HCT116 (cell line): Measurements from ENCODE around the gene NCAPH2. TPM values are rescaled to one million over a fixed set of nuclear protein-coding genes. Genes with fewer than 3 reads are reported as not detected.
A peak's percentile ranks its signal among the peaks of the same experiment; 100 is the strongest.

Experiments
- ATAC-seq: fragments of 200-7000 bp; cut with Tn5 transposase; 2 replicates; pipeline ENCODE4 v1.9.1; 2020; ENCODE audit warnings: mild to moderate bottlenecking, moderate library complexity
- BruUV-seq: library from RNA; stranded (reverse); fragments of 400-500 nt; replicated peaks from 2 replicates; lab custom pipeline; 2021; lab: Mats Ljungman, UMichigan
- CTCF ChIA-PET: fragments of 300-600 bp; sonication (Branson Sonifier 250); formaldehyde crosslinking; loops from one replicate; lab custom pipeline; 2021; ENCODE audit warnings: antibody characterized with exemption; lab: Charles Lee
- POLR2A ChIA-PET: fragments of 300-600, 350-600 bp; sonication (Branson Sonifier 250); formaldehyde crosslinking; loops from one replicate; lab custom pipeline; 2021; ENCODE audit warnings: antibody characterized with exemption; lab: Charles Lee
- RAD21 ChIA-PET, 2 experiments: fragments of 300-600 bp; sonication (Branson Sonifier 250); formaldehyde crosslinking; loops; one replicate each; lab custom pipeline; 2023; ENCODE audit warnings: low total read pairs in 2 of 2; ENCODE audit not compliant: uncharacterized antibody in 2 of 2, unreplicated experiment in 2 of 2, low non-redundant PET in 1 of 2; lab: Charles Lee
- DNase-seq: peaks from one replicate; pipeline ENCODE4 v3.0.0-alpha.2; 2010; ENCODE audit warnings: low read depth, low spot score
- H2AFZ ChIP-seq: fragments of 200-600 bp; shearing (Covaris generic), sonication (generic); 2 replicates; pipeline ENCODE4 v1.6.1; 2017; ENCODE audit warnings: low read depth, mixed run types, mixed read lengths, antibody characterized with exemption, low read length; ENCODE audit not compliant: poor library complexity, severe bottlenecking
- H3K27ac ChIP-seq: 2 replicates; pipeline ENCODE4 v1.5.1; 2012; ENCODE audit warnings: low read depth, low read length
- H3K27me3 ChIP-seq: fragments of 200-600 bp; sonication (generic); 2 replicates; pipeline ENCODE4 v1.6.1; 2016; ENCODE audit warnings: mixed run types, low read length, mixed read lengths; ENCODE audit not compliant: insufficient read depth
- H3K36me3 ChIP-seq, 2 experiments: fragments of 200-500 bp in 1 of 2; fragments of 200-600 bp in 1 of 2; sonication (Bioruptor generic) in 1 of 2; sonication (generic) in 1 of 2; 2 replicates each; pipeline versions ENCODE4 v1.5.1 to v1.6.1; 2014 to 2016; ENCODE audit warnings: low read length in 2 of 2, inconsistent platforms in 1 of 2, mixed read lengths in 1 of 2, mixed run types in 1 of 2; ENCODE audit not compliant: insufficient read depth in 2 of 2, control insufficient read depth in 1 of 2
- H3K4me1 ChIP-seq, 2 experiments: fragments of 200-600 bp in 1 of 2; sonication (generic) in 1 of 2; 2 replicates each; pipeline versions ENCODE4 v1.5.1 to v1.6.1; 2012 to 2017; ENCODE audit warnings: low read length in 2 of 2, inconsistent platforms in 1 of 2, mild to moderate bottlenecking in 1 of 2, mixed read lengths in 1 of 2, mixed run types in 1 of 2, moderate library complexity in 1 of 2; ENCODE audit not compliant: insufficient read depth in 2 of 2, control insufficient read depth in 1 of 2
- H3K4me2 ChIP-seq: fragments of 200-600 bp; sonication (generic); 2 replicates; pipeline ENCODE4 v1.6.1; 2017; ENCODE audit warnings: mixed run types, low read length, mixed read lengths
- H3K4me3 ChIP-seq, 2 experiments: fragments of 200-600 bp in 1 of 2; sonication (generic) in 1 of 2; replicated peaks in 1 of 2; 2 replicates each; pipeline ENCODE4 v1.5.1; 2011 to 2016; ENCODE audit warnings: low read length in 2 of 2, control low read depth in 1 of 2, low read depth in 1 of 2, mild to moderate bottlenecking in 1 of 2, mixed read lengths in 1 of 2, mixed run types in 1 of 2
- H3K79me2 ChIP-seq: fragments of 200-600 bp; sonication (generic); 2 replicates; pipeline ENCODE4 v1.6.1; 2017; ENCODE audit warnings: mild to moderate bottlenecking, mixed run types, low read length, moderate library complexity, mixed read lengths; ENCODE audit not compliant: insufficient read depth
- H3K9ac ChIP-seq: fragments of 200-600 bp; sonication (generic); 2 replicates; pipeline ENCODE4 v1.6.1; 2016; ENCODE audit warnings: low read length, mixed read lengths
- H3K9me2 ChIP-seq: fragments of 200-600 bp; sonication (generic), shearing (Covaris generic); 2 replicates; pipeline ENCODE4 v1.6.1; 2017; ENCODE audit warnings: mixed run types, mild to moderate bottlenecking, moderate library complexity; ENCODE audit not compliant: insufficient read depth
- H3K9me3 ChIP-seq, 2 experiments: fragments of 200-500 bp in 1 of 2; fragments of 200-600 bp in 1 of 2; sonication (Bioruptor generic) in 1 of 2; sonication (generic) in 1 of 2; 2 replicates each; pipeline ENCODE4 v1.6.1; 2014 to 2017; ENCODE audit warnings: low read length in 2 of 2, mixed read lengths in 2 of 2, inconsistent platforms in 1 of 2, low read depth in 1 of 2, mild to moderate bottlenecking in 1 of 2, mixed run types in 1 of 2, moderate library complexity in 1 of 2; ENCODE audit not compliant: control insufficient read depth in 1 of 2, insufficient read depth in 1 of 2
- H4K20me1 ChIP-seq: fragments of 200-600 bp; sonication (generic), shearing (Covaris generic); 2 replicates; pipeline ENCODE4 v1.6.1; 2017; ENCODE audit warnings: mixed run types, mild to moderate bottlenecking, moderate library complexity; ENCODE audit not compliant: insufficient read depth
- CEBPB ChIP-seq: IDR thresholded peaks from 2 replicates; pipeline ENCODE4 v1.6.1; 2012; ENCODE audit warnings: low read depth
- EZH2 ChIP-seq: fragments of 200-600 bp; sonication (generic); IDR thresholded peaks from 2 replicates; pipeline ENCODE4 v1.6.1; 2017; ENCODE audit warnings: antibody characterized with exemption, mixed run types
- FOSL1 ChIP-seq: IDR thresholded peaks from 2 replicates; pipeline ENCODE4 v1.6.1; 2012; ENCODE audit warnings: low read depth
- POLR2A ChIP-seq: IDR thresholded peaks from 2 replicates; pipeline ENCODE4 v1.7.0; 2011; ENCODE audit warnings: borderline replicate concordance; ENCODE audit not compliant: insufficient read depth, insufficient read length; ENCODE audit errors: extremely low read depth
- POLR2AphosphoS5 ChIP-seq: IDR thresholded peaks from 2 replicates; pipeline ENCODE4 v1.6.1; 2011; ENCODE audit warnings: mild to moderate bottlenecking, low read depth, low read length, moderate library complexity
- REST ChIP-seq: IDR thresholded peaks from 2 replicates; pipeline ENCODE4 v1.6.1; 2012; ENCODE audit warnings: low read depth
- SP1 ChIP-seq: IDR thresholded peaks from 2 replicates; pipeline ENCODE4 v1.6.1; 2012; ENCODE audit warnings: low read depth
- TCF7L2 ChIP-seq: IDR thresholded peaks from 2 replicates; pipeline ENCODE4 v1.7.0; 2011; ENCODE audit warnings: borderline replicate concordance, inconsistent platforms; ENCODE audit not compliant: insufficient read depth, insufficient read length; ENCODE audit errors: extremely low read depth
- YY1 ChIP-seq: IDR thresholded peaks from 2 replicates; pipeline ENCODE4 v1.6.1; 2011; ENCODE audit warnings: low read length, low read depth, moderate library complexity, mild to moderate bottlenecking; ENCODE audit not compliant: insufficient replicate concordance; ENCODE audit errors: extremely low read depth
- ZFX ChIP-seq: fragments of 450-650 bp; IDR thresholded peaks from 2 replicates; pipeline ENCODE4 v1.6.1; 2017
- intact Hi-C: fragments of 100-400 bp; cut with micrococcal nuclease; formaldehyde crosslinking; loops from 2 replicates; pipeline ENCODE4 v1.10.0; 2022
- total RNA-seq: library from RNA; stranded (reverse); gene quantifications from one replicate; pipeline ENCODE4 v1.2.1, GENCODE V29; 2021; ENCODE audit not compliant: unreplicated experiment

Gene NCAPH2
- total RNA-seq, 1 experiment from 2014 or later = 99.1 TPM

- intact Hi-C loops = no loop called here
- H3K9ac ChIP-seq = no peak overlapping the region
- RAD21 ChIA-PET = no interaction called here
- no peak for TF ChIP-seq ZFX
- no peak for TF ChIP-seq REST
- no peak for TF ChIP-seq YY1
- TF ChIP-seq, all 23 proteins: peak for 0
- Histone ChIP-seq H3K9me2 (no peaks in the 10 kb centered on the region), H4K20me1 (no peaks in the 10 kb centered on the region), H3K27ac (no peak overlapping the region; the same call in 1 of the 2 replicates), H3K4me1 (peaks cover 13 to 38% of the 10 kb centered on the region in 2 experiments; a peak in 3 of 4 replicates), H3K9me3 (no peaks in the 10 kb centered on the region), H3K27me3 (no peaks in the 10 kb centered on the region), H2AFZ (no peak overlapping the region), H3K79me2 (peaks cover 25% of the 10 kb centered on the region), H3K4me2 (no peak overlapping the region), H3K4me3 (no peak overlapping the region), H3K36me3 (peaks cover 0 to 24% of the 10 kb centered on the region in 2 experiments; a peak in 2 of 4 replicates)
- ChIA-PET POLR2A (no interaction called here), CTCF (no interaction called here)
- ATAC-seq (no peak), DNase-seq (no peak)
- BruUV-seq = TSS peak; percentile 32
These were observed 14.9 kb downstream of the NCAPH2 start for GRCh38 chr22:50522806-50523438.

- H4K20me1 ChIP-seq = no peaks in the 10 kb centered on the region
- ChIA-PET POLR2A (no interaction called here), RAD21 (no interaction called here), CTCF (no interaction called here)
- H3K36me3 ChIP-seq = peaks cover 0 to 19% of the 10 kb centered on the region in 2 experiments; a peak in 2 of 4 replicates
- TF ChIP-seq SP1 (no peak), FOSL1 (no peak), POLR2A (no peak), POLR2AphosphoS5 (no peak), EZH2 (no peak), TCF7L2 (no peak), CEBPB (no peak)
- peaks cover 13 to 43% of the 10 kb centered on the region in 2 experiments; a peak in 3 of 4 replicates for H3K4me1 ChIP-seq
- DNase-seq (no peak), ATAC-seq (no peak)
- BruUV-seq = no TSS peak
- H3K27ac ChIP-seq = peak overlapping the region; percentile 100; the same call in 1 of the 2 replicates
- intact Hi-C loops = no loop called here
- H2AFZ ChIP-seq = no peak overlapping the region
- no peaks in the 10 kb centered on the region for H3K9me2 ChIP-seq
- peaks cover 25% of the 10 kb centered on the region for H3K79me2 ChIP-seq
- no peaks in the 10 kb centered on the region for H3K9me3 ChIP-seq
- no peak overlapping the region for H3K4me3 ChIP-seq
- no peaks in the 10 kb centered on the region for H3K27me3 ChIP-seq
- H3K9ac ChIP-seq = no peak overlapping the region
- no peak overlapping the region; the same call in 1 of the 2 replicates for H3K4me2 ChIP-seq
These were observed 15.4 kb downstream of the NCAPH2 start for GRCh38 chr22:50523458-50523805.
